ENCODE results near the gene RSAD1. TPM values are rescaled to one million over a fixed set of nuclear protein-coding genes. Genes with fewer than 3 reads are reported as not detected.

The RSAD1 gene
- polyA plus RNA-seq, 1 of the 3 experiments (the other 2 are of a cell fraction): 44.7 TPM

DNA sequence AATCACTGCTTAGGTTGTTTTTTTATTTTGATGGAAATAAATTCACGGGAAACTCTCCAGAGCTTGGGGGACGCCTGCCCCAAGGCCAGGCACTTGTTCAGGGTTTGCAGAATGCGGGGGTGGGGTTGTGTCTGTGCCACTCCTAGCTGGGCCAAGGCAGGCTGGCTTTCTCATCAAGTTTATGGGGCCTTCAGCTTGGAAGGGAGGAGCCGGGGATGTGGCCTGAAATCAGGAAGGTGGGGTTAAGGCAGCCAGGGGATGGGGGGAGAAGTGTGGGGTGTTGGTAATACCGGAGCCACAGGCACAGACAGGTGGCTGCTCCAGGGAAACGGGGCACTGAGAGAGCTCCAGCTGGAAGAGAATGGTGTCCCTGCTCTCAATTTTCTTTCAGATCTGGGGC lies 8.2 kb upstream of the RSAD1 start:
- no peaks in the 10 kb centered on the region for H3K79me2 ChIP-seq (ENCODE audit: insufficient read depth)
- H3K4me3 ChIP-seq (ENCODE audit: low read depth in 2 of 2, low read length in 1 of 2): no peak overlapping the region
- no peaks in the 10 kb centered on the region for H3K9me3 ChIP-seq
- H2AFZ ChIP-seq (ENCODE audit: low read depth): no peak overlapping the region
- H3F3A ChIP-seq (replicated peaks; ENCODE audit: insufficient read depth): no peaks in the 10 kb centered on the region
- H3K9me2 ChIP-seq: no peaks in the 10 kb centered on the region
- WGBS (ENCODE audit: low lambda C conversion rate): 91% methylated on average over 6 of the region's 6 CpGs
- TF ChIP-seq GATA2 (CRISPR knock-in tag; IDR thresholded peaks at IDR 0.05): no peak
- TF ChIP-seq FOXM1 (IDR thresholded peaks at IDR 0.05; ENCODE audit: low read depth): no peak
- no peak overlapping the region for H3K9ac ChIP-seq
- H3K4me2 ChIP-seq: no peak overlapping the region
- no peak for DNase-seq
- CTCF ChIA-PET: interaction anchor here (0.8 to 5.6 kb wide), 8 partner anchors 8 to 313 kb away, joined by 3 to 53 read pairs (median 4); partner anchors contain the start of genes LRRC59 and RSAD1
- H3K27ac ChIP-seq (ENCODE audit: low read depth in 2 of 2, low read length in 1 of 2): no peak overlapping the region
- H4K20me1 ChIP-seq (ENCODE audit: insufficient read depth): no peaks in the 10 kb centered on the region; the same call in 1 of the 2 replicates
- no peaks in the 10 kb centered on the region for H3K27me3 ChIP-seq (ENCODE audit: insufficient read depth)
- no peaks in the 10 kb centered on the region for H3K36me3 ChIP-seq (replicated peaks in 1 of 2; ENCODE audit: control insufficient read depth in 1 of 2, insufficient read depth in 2 of 2, low read length in 1 of 2)
- POLR2A ChIA-PET: interaction anchor here (0.6 kb wide), 1 partner anchor 82 kb away, joined by 3 read pairs; no protein-coding TSS in a partner anchor
- H3K4me1 ChIP-seq (ENCODE audit: control insufficient read depth in 1 of 2, insufficient read depth in 2 of 2, low read depth in 1 of 2, low read length in 1 of 2): peaks cover 0 to 17% of the 10 kb centered on the region in 2 experiments; a peak in 1 of 4 replicates

DNA sequence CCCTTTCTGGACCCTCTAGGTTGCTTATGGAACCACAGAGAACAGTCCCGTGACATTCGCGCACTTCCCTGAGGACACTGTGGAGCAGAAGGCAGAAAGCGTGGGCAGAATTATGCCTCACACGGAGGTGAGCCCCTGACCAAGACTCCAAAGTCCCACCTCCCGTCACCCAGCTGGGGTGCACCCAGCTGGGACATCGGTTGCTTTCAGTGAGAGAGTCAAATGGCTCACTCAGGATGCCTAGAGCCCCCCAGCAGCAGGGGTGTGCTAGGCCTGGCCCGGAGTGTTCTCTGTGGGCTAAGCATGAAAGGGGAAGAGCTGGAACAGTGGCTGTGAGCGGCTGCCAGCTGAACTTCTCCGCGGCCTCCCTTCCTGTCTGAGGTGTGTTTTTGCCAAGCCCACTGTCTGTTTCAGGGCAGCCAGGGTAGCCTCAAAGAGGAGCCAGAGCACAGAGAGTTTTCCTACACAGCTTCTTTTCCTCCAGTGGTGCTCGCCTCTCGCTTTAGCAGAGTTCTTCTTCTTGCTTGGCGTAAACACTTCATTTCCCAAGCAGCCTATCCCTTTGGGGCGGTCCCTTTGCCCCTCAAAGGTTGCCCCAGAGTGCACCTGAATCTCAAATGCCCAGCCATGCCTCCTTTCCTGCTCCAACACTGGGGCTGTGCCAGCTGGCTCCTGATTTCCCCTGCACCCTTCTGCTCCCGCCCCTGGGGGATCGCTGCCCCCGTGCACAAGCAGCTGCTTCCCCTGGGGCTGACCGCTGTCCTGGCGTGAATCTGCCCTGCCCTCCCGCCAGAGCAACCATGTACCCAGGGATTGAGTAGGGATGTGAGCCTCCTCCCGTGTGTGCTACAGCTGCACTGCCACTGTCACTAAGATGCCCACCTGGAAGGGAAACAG lies 7.4 kb upstream of the RSAD1 start:
- TF ChIP-seq YY1 (IDR thresholded peaks at IDR 0.05; ENCODE audit: low read depth): no peak
- TF ChIP-seq, protein P1, sequence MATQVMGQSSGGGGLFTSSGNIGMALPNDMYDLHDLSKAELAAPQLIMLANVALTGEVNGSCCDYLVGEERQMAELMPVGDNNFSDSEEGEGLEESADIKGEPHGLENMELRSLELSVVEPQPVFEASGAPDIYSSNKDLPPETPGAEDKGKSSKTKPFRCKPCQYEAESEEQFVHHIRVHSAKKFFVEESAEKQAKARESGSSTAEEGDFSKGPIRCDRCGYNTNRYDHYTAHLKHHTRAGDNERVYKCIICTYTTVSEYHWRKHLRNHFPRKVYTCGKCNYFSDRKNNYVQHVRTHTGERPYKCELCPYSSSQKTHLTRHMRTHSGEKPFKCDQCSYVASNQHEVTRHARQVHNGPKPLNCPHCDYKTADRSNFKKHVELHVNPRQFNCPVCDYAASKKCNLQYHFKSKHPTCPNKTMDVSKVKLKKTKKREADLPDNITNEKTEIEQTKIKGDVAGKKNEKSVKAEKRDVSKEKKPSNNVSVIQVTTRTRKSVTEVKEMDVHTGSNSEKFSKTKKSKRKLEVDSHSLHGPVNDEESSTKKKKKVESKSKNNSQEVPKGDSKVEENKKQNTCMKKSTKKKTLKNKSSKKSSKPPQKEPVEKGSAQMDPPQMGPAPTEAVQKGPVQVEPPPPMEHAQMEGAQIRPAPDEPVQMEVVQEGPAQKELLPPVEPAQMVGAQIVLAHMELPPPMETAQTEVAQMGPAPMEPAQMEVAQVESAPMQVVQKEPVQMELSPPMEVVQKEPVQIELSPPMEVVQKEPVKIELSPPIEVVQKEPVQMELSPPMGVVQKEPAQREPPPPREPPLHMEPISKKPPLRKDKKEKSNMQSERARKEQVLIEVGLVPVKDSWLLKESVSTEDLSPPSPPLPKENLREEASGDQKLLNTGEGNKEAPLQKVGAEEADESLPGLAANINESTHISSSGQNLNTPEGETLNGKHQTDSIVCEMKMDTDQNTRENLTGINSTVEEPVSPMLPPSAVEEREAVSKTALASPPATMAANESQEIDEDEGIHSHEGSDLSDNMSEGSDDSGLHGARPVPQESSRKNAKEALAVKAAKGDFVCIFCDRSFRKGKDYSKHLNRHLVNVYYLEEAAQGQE (IDR thresholded peaks at IDR 0.05; ENCODE audit: low read depth, low read length): no peak
- TF ChIP-seq FOXJ3 (CRISPR knock-in tag; IDR thresholded peaks at IDR 0.05): no peak
- TF ChIP-seq FOXM1 (IDR thresholded peaks at IDR 0.05; ENCODE audit: low read depth): no peak
- no peak for TF ChIP-seq GABPA (IDR thresholded peaks at IDR 0.05; ENCODE audit: low read depth)
- TF ChIP-seq, protein P2, sequence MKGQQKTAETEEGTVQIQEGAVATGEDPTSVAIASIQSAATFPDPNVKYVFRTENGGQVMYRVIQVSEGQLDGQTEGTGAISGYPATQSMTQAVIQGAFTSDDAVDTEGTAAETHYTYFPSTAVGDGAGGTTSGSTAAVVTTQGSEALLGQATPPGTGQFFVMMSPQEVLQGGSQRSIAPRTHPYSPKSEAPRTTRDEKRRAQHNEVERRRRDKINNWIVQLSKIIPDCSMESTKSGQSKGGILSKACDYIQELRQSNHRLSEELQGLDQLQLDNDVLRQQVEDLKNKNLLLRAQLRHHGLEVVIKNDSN (IDR thresholded peaks at IDR 0.05; ENCODE audit: borderline replicate concordance, low read depth): no peak
- TF ChIP-seq POLR2AphosphoS5 (IDR thresholded peaks at IDR 0.05; ENCODE audit: low read depth, low read length): no peak
- no peak for TF ChIP-seq MEF2A (IDR thresholded peaks at IDR 0.05; ENCODE audit: borderline replicate concordance, low read depth)
- no peak for TF ChIP-seq RFX5 (IDR thresholded peaks at IDR 0.05; ENCODE audit: low read length)
- no peak for TF ChIP-seq FOSL2 (IDR thresholded peaks at IDR 0.05; ENCODE audit: borderline replicate concordance, low read depth)

More for the DNA sequence above, 7.4 kb upstream of the RSAD1 start:
- ChIA-PET CTCF (interaction anchor here (0.8 to 5.6 kb wide), 10 partner anchors 7 to 312 kb away, joined by 3 to 53 read pairs (median 6); partner anchors contain the start of genes LRRC59 and RSAD1), POLR2A (no interaction called here)
- Histone ChIP-seq H3K9me2 (no peaks in the 10 kb centered on the region), H4K20me1 (ENCODE audit: insufficient read depth) (no peaks in the 10 kb centered on the region), H3K4me2 (no peak overlapping the region), H3K4me1 (ENCODE audit: control insufficient read depth in 1 of 2, insufficient read depth in 2 of 2, low read depth in 1 of 2, low read length in 1 of 2) (peaks cover 0 to 17% of the 10 kb centered on the region in 2 experiments; a peak in 1 of 4 replicates), H3K27ac (ENCODE audit: low read depth in 2 of 2, low read length in 1 of 2) (no peak overlapping the region), H3K9me3 (no peaks in the 10 kb centered on the region), H3K36me3 (replicated peaks in 1 of 2; ENCODE audit: control insufficient read depth in 1 of 2, insufficient read depth in 2 of 2, low read length in 1 of 2) (no peaks in the 10 kb centered on the region), H3K27me3 (ENCODE audit: insufficient read depth) (no peaks in the 10 kb centered on the region), H2AFZ (ENCODE audit: low read depth) (no peak overlapping the region), H3K4me3 (ENCODE audit: low read depth in 2 of 2, low read length in 1 of 2) (no peak overlapping the region), H3K79me2 (ENCODE audit: insufficient read depth) (no peaks in the 10 kb centered on the region), H3K9ac (no peak overlapping the region), H3F3A (replicated peaks; ENCODE audit: insufficient read depth) (no peaks in the 10 kb centered on the region)
- no peak for DNase-seq
- WGBS (ENCODE audit: low lambda C conversion rate): 91% methylated on average over 22 of the region's 22 CpGs

All from SK-N-SH (cell line).